WTC11 (cell line): Measurements from ENCODE around the gene IVNS1ABP. TPM values are rescaled to one million over a fixed set of nuclear protein-coding genes. Genes with fewer than 3 reads are reported as not detected.

Experiments
- AFF4 ChIP-seq: sonication (generic); formaldehyde crosslinking; IDR thresholded peaks from 2 replicates; pipeline ENCODE4 v1.8.1; 2023; ENCODE audit warnings: mild to moderate bottlenecking, missing genetic modification reagents, borderline replicate concordance
- AR ChIP-seq: fragments of 250-450 bp; sonication (Bioruptor Pico); IDR thresholded peaks from 2 replicates; pipeline ENCODE4 v1.9.0; 2021; ENCODE audit warnings: mild to moderate bottlenecking
- ARID4B ChIP-seq: sonication (generic); formaldehyde crosslinking; IDR thresholded peaks from 2 replicates; pipeline ENCODE4 v1.8.0; 2023; ENCODE audit warnings: missing genetic modification reagents, mild to moderate bottlenecking, borderline replicate concordance
- CTCF ChIP-seq: fragments of 200-600 bp; IDR thresholded peaks from 2 replicates; pipeline ENCODE4 v1.8.0; 2022; ENCODE audit warnings: antibody characterized with exemption
- ETV6 ChIP-seq: sonication (generic); formaldehyde crosslinking; IDR thresholded peaks from 2 replicates; pipeline ENCODE4 v1.8.1; 2022; ENCODE audit warnings: mild to moderate bottlenecking, missing genetic modification reagents
- IRF1 ChIP-seq: sonication (generic); formaldehyde crosslinking; IDR thresholded peaks from 2 replicates; pipeline ENCODE4 v1.8.0; 2023; ENCODE audit warnings: missing genetic modification reagents
- MLX ChIP-seq: sonication (generic); formaldehyde crosslinking; IDR thresholded peaks from 2 replicates; pipeline ENCODE4 v1.8.1; 2023; ENCODE audit warnings: mild to moderate bottlenecking, missing genetic modification reagents, moderate library complexity
- MXD4 ChIP-seq: fragments of 250-450 bp; sonication (Bioruptor Pico); IDR thresholded peaks from 2 replicates; pipeline ENCODE4 v1.8.0; 2021; ENCODE audit warnings: mild to moderate bottlenecking, moderate library complexity, borderline replicate concordance
- RORB ChIP-seq: fragments of 250-450 bp; sonication (Bioruptor Pico); IDR thresholded peaks from 2 replicates; pipeline ENCODE4 v1.9.0; 2021; ENCODE audit warnings: mild to moderate bottlenecking
- SMAD4 ChIP-seq: sonication (generic); formaldehyde crosslinking; IDR thresholded peaks from 2 replicates; pipeline ENCODE4 v1.8.0; 2022; ENCODE audit warnings: mild to moderate bottlenecking, missing genetic modification reagents
- SOX15 ChIP-seq: fragments of 250-450 bp; sonication (Bioruptor Pico); IDR thresholded peaks from 2 replicates; pipeline ENCODE4 v1.9.0; 2021; ENCODE audit warnings: mild to moderate bottlenecking
- STAT6 ChIP-seq: sonication (generic); formaldehyde crosslinking; conservative IDR thresholded peaks from 2 replicates; pipeline ENCODE4 v1.8.1; 2023; ENCODE audit warnings: mild to moderate bottlenecking, low read depth, missing genetic modification reagents, moderate library complexity
- TEAD1 ChIP-seq: sonication (generic); formaldehyde crosslinking; IDR thresholded peaks from 2 replicates; pipeline ENCODE4 v1.8.0; 2022; ENCODE audit warnings: mild to moderate bottlenecking, missing genetic modification reagents
- TEAD4 ChIP-seq: sonication (generic); formaldehyde crosslinking; IDR thresholded peaks from 2 replicates; pipeline ENCODE4 v1.8.0; 2022; ENCODE audit warnings: mild to moderate bottlenecking, missing genetic modification reagents
- TP53 ChIP-seq: sonication (generic); formaldehyde crosslinking; IDR thresholded peaks from 2 replicates; pipeline ENCODE4 v1.8.1; 2023; ENCODE audit warnings: mild to moderate bottlenecking, missing genetic modification reagents
- ZNF121 ChIP-seq: sonication (generic); formaldehyde crosslinking; IDR thresholded peaks from 2 replicates; pipeline ENCODE4 v1.8.0; 2023; ENCODE audit warnings: missing genetic modification reagents
- ZNF281 ChIP-seq: sonication (generic); formaldehyde crosslinking; IDR thresholded peaks from 2 replicates; pipeline ENCODE4 v1.8.0; 2023; ENCODE audit warnings: mild to moderate bottlenecking, missing genetic modification reagents
- total RNA-seq: library from RNA; stranded (reverse); gene quantifications from 3 replicates; pipeline ENCODE4 v1.2.3, GENCODE V29; 2021

The IVNS1ABP gene
- total RNA-seq, 1 experiment from 2014 or later, result 159 TPM

GRCh38 chr1:185317034-185317885, at the start of gene IVNS1ABP (continued):
- TF ChIP-seq ARID4B (peak; percentile 68; the same call in 1 of the 2 replicates), TEAD1 (CRISPR knock-in tag) (peak; percentile 61; the same call in 1 of the 2 replicates), ETV6 (CRISPR knock-in tag) (peak; percentile 14; the same call in 1 of the 2 replicates), STAT6 (no peak), IRF1 (CRISPR knock-in tag) (peak; percentile 85; the same call in 1 of the 2 replicates), MXD4 (CRISPR knock-in tag) (no peak), AR (CRISPR knock-in tag) (no peak), SMAD4 (CRISPR knock-in tag) (no peak), SOX15 (no peak), AFF4 (CRISPR knock-in tag) (no peak), TP53 (CRISPR knock-in tag) (peak; percentile 77; the same call in 1 of the 2 replicates), ZNF121 (CRISPR knock-in tag) (no peak), TEAD4 (no peak), CTCF (no peak), ZNF281 (CRISPR knock-in tag) (no peak; the same call in 1 of the 2 replicates), RORB (no peak), MLX (CRISPR knock-in tag) (no peak; the same call in 1 of the 2 replicates)
